PFSK-1 (cell line): Measurements from ENCODE around the gene ARL6IP6.

Experiments
- FOXP2 ChIP-seq: optimal IDR thresholded peaks from 2 replicates; pipeline ENCODE3; 2011; ENCODE audit warnings: borderline replicate concordance, control low read depth, inconsistent platforms; ENCODE audit not compliant: insufficient read depth; ENCODE audit errors: extremely low read length, extremely low read depth
- POLR2AphosphoS5 ChIP-seq: IDR thresholded peaks from 2 replicates; pipeline ENCODE4 v1.6.1; 2012; ENCODE audit warnings: low read depth, mild to moderate bottlenecking, control low read depth, low read length, moderate library complexity
- REST ChIP-seq, 2 experiments: IDR thresholded peaks; 2 replicates each; pipeline versions ENCODE4 v1.6.1 to v1.8.0; 2011 to 2012; ENCODE audit warnings: low read depth in 2 of 2, low read length in 2 of 2, control low read depth in 1 of 2, inconsistent platforms in 1 of 2, mild to moderate bottlenecking in 1 of 2, moderate library complexity in 1 of 2; ENCODE audit not compliant: insufficient read depth in 1 of 2
- SIN3A ChIP-seq: IDR thresholded peaks from 2 replicates; pipeline ENCODE4 v1.6.1; 2012; ENCODE audit warnings: mild to moderate bottlenecking, low read length, moderate library complexity, borderline replicate concordance; ENCODE audit not compliant: insufficient read depth
- TAF1 ChIP-seq: IDR thresholded peaks from 2 replicates; pipeline ENCODE4 v1.6.1; 2012; ENCODE audit warnings: low read length, control low read depth, borderline replicate concordance; ENCODE audit not compliant: insufficient read depth

The ARL6IP6 gene

DNA sequence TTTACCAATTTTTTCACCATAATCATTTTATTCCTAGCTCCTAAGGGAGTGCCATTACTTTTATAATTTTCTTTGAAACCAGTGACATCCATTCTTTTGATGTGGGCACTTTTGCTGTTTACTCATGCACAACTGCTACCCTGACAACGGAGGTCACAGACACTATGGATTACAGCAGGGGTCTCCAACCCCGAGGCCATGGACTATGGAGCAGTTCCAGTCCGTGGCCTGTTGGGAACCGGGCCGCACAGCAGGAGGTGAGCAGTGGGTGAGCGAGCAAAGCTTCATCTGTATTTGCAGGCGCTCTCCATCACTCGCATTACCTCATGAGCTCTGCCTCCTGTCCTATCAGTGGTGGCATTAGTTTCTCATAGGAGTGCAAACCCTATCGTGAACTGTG, 35.8 kb upstream of the ARL6IP6 start:
- TF ChIP-seq SIN3A (no peak), REST (IDR thresholded peaks at IDR 0.05; ENCODE audit: insufficient read depth in 1 of 2, low read depth in 2 of 2, low read length in 2 of 2) (no peak), FOXP2 (no peak), POLR2AphosphoS5 (no peak), TAF1 (no peak)

DNA sequence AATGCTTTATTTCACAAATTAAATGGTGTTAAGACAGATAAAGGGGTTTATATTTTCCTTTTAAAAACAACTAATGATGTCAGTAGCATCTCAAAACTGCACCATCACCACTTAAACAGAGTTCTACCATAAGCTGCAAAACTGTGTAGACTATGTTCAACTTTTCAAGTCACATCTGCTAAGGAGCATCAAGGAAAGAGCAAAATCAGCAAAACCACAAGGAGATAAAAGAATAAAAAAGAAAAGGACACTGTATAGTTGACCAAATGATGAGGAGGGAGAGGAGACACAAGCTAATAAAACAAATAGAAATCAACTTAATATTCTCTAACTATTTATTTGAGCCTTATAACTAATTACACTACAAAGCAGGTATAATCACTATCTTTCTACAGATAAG, 35.0 kb upstream of the ARL6IP6 start:
- TF ChIP-seq REST (IDR thresholded peaks at IDR 0.05; ENCODE audit: insufficient read depth in 1 of 2, low read depth in 2 of 2, low read length in 2 of 2) (no peak), FOXP2 (no peak), SIN3A (no peak), POLR2AphosphoS5 (no peak), TAF1 (no peak)

GRCh38 chr2:152686321-152686720, 32.1 kb upstream of the ARL6IP6 start:
- TF ChIP-seq FOXP2 (no peak), POLR2AphosphoS5 (no peak)

GRCh38 chr2:152693033-152693432, 25.4 kb upstream of the ARL6IP6 start:
- TF ChIP-seq REST (IDR thresholded peaks at IDR 0.05; ENCODE audit: insufficient read depth in 1 of 2, low read depth in 2 of 2, low read length in 2 of 2) = no peak

GRCh38 chr2:152694161-152694661, 24.2 kb upstream of the ARL6IP6 start:
- TF ChIP-seq POLR2AphosphoS5 = no peak
- no peak for TF ChIP-seq SIN3A
- TF ChIP-seq FOXP2 = no peak
- no peak for TF ChIP-seq REST (IDR thresholded peaks at IDR 0.05; ENCODE audit: insufficient read depth in 1 of 2, low read depth in 2 of 2, low read length in 2 of 2)
